Type B pancreatic cell (in vitro differentiated cells): ENCODE measurements around the gene RAB40C. TPM values are rescaled to one million over a fixed set of nuclear protein-coding genes. Genes with fewer than 3 reads are reported as not detected.

Experiments used
- DNase-seq: peaks from one replicate; pipeline ENCODE4 v3.0.0; 2021; ENCODE audit warnings: mixed read lengths; ENCODE audit not compliant: unreplicated experiment; ENCODE audit errors: extremely low spot score
- H3K27ac Mint-ChIP-seq: 2 replicates; pipeline ENCODE4 v1.8.0; 2021; ENCODE audit warnings: mild to moderate bottlenecking, mixed read lengths
- H3K27me3 Mint-ChIP-seq: 2 replicates; pipeline ENCODE4 v1.8.0; 2021; ENCODE audit warnings: mixed read lengths
- H3K36me3 Mint-ChIP-seq: 2 replicates; pipeline ENCODE4 v1.8.0; 2021; ENCODE audit warnings: mixed read lengths
- H3K4me1 Mint-ChIP-seq: one replicate; pipeline ENCODE4 v1.8.0; 2021; ENCODE audit warnings: mixed read lengths; ENCODE audit not compliant: unreplicated experiment
- H3K4me3 Mint-ChIP-seq: 2 replicates; pipeline ENCODE4 v1.8.0; 2021; ENCODE audit warnings: mild to moderate bottlenecking, mixed read lengths
- H3K9me3 Mint-ChIP-seq: 2 replicates; pipeline ENCODE4 v1.8.0; 2021; ENCODE audit warnings: mixed read lengths
- total RNA-seq: library from RNA; stranded (reverse); gene quantifications from 2 replicates; pipeline ENCODE4 v1.2.1, GENCODE V29; 2021; ENCODE audit warnings: low replicate concordance
- TF ChIP-seq, protein P1 (sequence below): fragments of 200-600 bp; sonication (generic); conservative IDR thresholded peaks from 2 replicates; pipeline ENCODE4 v1.5.0; 2021; ENCODE audit warnings: antibody characterized with exemption, mild to moderate bottlenecking

RAB40C gene
- total RNA-seq, 1 donor from 2014 or later: 26.5 TPM

DNA sequence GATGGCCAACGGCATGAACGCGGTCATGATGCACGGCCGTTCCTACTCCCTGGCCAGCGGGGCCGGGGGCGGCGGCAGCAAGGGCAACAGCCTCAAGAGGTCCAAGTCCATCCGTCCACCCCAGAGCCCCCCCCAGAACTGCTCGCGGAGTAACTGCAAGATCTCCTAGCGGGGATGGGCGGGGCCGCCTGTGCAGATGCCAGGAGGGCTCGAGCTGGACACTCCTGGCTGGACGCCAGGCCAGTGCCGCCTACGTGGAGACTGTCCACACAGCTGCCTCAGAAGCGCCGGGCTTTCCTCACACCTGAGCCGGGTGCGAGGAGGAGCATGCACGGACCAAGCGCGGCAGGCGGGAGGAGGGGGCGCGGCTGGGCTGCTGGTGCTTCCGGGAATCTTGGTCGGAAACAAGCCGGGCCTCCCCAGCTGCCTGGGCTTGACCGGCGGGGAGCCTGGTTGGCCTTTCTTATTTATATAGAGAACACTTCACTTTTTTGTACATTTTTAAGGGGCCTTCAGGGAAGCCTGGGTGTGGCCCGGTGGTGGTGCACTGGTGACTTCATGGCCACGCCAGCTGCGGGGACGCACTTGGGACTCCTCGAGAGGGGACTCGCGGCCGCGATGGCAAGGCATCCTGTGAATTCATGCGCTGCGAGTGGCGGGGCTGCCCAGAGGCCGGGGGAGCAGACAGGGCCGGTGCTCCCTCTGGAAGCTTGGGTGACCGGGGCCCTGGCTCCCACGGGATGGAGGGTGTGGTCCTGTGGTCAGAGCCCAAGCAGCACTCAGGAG is 37.8 kb downstream of the RAB40C start:
- Mint-ChIP-seq H3K27ac (no peak overlapping the region), H3K9me3 (no peaks in the 10 kb centered on the region), H3K36me3 (no peaks in the 10 kb centered on the region), H3K4me3 (no peak overlapping the region), H3K27me3 (no peaks in the 10 kb centered on the region), H3K4me1 (peaks cover 15% of the 10 kb centered on the region)
- TF ChIP-seq, protein P1, sequence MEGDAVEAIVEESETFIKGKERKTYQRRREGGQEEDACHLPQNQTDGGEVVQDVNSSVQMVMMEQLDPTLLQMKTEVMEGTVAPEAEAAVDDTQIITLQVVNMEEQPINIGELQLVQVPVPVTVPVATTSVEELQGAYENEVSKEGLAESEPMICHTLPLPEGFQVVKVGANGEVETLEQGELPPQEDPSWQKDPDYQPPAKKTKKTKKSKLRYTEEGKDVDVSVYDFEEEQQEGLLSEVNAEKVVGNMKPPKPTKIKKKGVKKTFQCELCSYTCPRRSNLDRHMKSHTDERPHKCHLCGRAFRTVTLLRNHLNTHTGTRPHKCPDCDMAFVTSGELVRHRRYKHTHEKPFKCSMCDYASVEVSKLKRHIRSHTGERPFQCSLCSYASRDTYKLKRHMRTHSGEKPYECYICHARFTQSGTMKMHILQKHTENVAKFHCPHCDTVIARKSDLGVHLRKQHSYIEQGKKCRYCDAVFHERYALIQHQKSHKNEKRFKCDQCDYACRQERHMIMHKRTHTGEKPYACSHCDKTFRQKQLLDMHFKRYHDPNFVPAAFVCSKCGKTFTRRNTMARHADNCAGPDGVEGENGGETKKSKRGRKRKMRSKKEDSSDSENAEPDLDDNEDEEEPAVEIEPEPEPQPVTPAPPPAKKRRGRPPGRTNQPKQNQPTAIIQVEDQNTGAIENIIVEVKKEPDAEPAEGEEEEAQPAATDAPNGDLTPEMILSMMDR: no peak
- DNase-seq: no peak

DNA sequence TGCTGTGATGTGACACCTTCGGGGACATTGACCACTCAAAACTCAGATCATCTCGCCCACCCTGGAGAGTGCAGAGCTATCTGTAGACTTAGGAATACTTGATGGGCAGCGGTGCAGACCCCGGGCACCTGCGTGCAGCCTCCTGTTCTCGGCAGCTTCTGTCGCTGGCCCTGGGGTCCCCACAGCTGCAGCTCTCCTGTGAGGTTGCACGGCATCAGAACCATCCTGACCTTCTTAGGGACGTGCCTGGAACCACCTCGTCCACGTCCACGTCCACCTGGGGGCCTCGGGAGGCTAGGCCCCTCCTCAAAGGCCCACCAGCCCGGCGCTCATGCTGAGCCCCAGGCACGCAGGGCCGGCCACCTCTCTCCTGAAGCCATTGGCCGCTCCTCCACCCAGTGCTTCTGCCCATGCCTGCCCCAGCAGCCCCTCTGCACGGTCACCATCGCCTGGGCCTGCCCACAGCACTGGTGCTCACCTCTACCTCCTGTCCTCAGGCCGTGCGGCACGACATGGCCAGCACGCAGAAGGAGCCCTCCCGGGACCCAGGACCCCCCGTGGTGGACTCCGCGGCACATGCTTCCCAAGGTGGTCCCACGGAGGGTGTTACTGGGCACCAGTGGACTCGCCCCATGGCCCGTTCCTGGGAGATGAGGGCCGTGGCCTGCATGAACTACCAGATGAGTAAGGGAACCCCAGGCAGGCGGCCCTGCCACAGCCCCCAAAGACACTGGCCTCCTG is 38.6 kb downstream of the RAB40C start:
- H3K36me3 Mint-ChIP-seq: no peaks in the 10 kb centered on the region
- peaks cover 15% of the 10 kb centered on the region for H3K4me1 Mint-ChIP-seq

DNA sequence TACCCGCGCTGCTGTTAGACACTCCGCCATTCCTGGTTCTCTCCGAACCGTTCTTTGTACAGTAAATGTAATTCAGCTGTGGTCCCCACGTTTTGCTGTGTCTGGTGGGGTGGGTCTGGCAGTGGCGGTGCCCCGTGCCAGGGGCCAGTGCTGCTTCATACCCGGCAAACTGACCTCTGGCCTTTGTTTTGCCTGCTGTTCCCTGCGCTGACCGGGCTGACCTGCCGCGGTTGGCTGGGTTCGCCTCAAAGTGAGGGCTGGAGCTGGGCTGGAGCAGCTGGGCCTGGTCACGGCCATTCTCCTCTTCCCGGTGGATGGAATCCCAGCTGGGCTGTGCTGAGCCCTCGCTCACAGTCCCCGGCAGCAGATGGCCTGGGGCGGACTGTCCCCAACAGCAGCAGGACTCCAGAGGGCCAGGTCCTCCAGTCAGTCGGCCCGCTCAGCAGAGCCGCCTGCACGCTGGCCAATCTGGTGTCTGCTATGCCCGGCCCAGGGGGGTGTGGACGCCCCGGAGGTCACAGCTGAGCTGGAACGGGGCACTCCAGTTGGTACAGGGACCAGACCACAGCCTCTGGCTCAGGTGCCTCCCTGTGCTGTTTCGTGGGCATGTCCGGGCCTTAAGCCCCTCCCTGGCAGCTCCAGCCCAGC is 39.4 kb downstream of the RAB40C start:
- peaks cover 9% of the 10 kb centered on the region for H3K4me1 Mint-ChIP-seq
- no peaks in the 10 kb centered on the region for H3K9me3 Mint-ChIP-seq
- TF ChIP-seq, protein P1: no peak
- H3K4me3 Mint-ChIP-seq: peak overlapping the region; percentile 9
- H3K27ac Mint-ChIP-seq: no peak overlapping the region
- no peaks in the 10 kb centered on the region for H3K27me3 Mint-ChIP-seq
- DNase-seq: no peak
- no peaks in the 10 kb centered on the region for H3K36me3 Mint-ChIP-seq

More for the DNA sequence above, 38.6 kb downstream of the RAB40C start:
- H3K9me3 Mint-ChIP-seq: no peaks in the 10 kb centered on the region
- H3K4me3 Mint-ChIP-seq: no peak overlapping the region
- H3K27me3 Mint-ChIP-seq: no peaks in the 10 kb centered on the region
- no peak for DNase-seq
- TF ChIP-seq, protein P1: no peak
- H3K27ac Mint-ChIP-seq: no peak overlapping the region

DNA sequence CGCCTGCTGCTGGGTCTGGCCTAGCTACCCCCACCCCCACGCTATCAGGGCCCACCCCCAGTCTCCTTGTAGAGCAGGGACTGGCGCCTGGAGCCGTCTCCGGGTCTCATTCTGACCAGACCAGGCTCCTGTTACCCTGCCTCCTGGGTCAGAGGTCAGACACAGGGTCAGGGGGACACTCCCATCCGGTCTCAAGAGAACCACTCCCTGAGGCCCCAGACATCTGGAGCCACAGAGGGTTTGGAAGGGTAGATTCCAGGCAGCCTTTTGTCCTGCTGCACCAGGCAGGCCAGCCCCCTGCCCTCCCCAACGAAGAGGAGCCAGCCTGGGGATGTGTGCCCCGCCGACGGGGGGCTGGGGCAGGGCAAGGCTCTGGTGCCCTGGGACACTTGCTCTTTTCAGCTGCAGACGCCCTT is 40.0 kb downstream of the RAB40C start:
- H3K4me1 Mint-ChIP-seq: peaks cover 5% of the 10 kb centered on the region
- H3K27ac Mint-ChIP-seq: no peak overlapping the region
- no peaks in the 10 kb centered on the region for H3K36me3 Mint-ChIP-seq
- no peaks in the 10 kb centered on the region for H3K27me3 Mint-ChIP-seq
- TF ChIP-seq, protein P1: no peak
- H3K9me3 Mint-ChIP-seq: no peaks in the 10 kb centered on the region
- DNase-seq: no peak
- H3K4me3 Mint-ChIP-seq: peak overlapping the region; percentile 36

DNA sequence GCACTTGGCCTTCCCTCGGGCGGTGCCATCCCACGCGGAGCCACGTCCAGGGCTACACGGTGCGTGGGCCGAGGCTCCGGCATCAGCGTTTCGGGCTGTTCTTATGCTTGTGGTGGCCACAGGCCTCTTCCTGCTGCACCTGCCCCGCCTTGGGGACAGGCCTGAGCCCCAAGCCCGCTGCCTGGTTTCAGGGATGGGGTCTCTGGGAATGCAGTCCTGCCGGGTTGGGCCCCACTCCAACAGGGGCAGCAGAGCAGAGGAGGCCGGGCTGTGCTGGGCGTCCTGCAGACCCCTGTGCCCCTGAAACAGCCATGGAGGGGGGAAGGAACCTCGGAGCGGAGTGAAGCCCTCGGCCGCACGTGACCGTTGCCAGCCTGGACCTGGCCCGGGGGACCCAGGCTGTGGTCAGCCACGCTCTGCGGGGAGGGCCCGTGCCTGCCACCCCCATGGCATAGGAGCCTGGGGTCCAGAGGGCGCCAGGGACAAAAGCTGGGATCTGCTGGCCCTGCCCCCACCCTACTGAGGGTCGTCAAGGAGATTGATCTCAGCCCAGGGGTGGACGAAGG is 40.5 kb downstream of the RAB40C start:
- H3K4me3 Mint-ChIP-seq: no peak overlapping the region
- no peaks in the 10 kb centered on the region for H3K27me3 Mint-ChIP-seq
- no peak overlapping the region for H3K27ac Mint-ChIP-seq
- H3K4me1 Mint-ChIP-seq: peaks cover 5% of the 10 kb centered on the region
- DNase-seq: no peak
- H3K36me3 Mint-ChIP-seq: no peaks in the 10 kb centered on the region
- no peaks in the 10 kb centered on the region for H3K9me3 Mint-ChIP-seq
- TF ChIP-seq, protein P1: no peak
